Endothelial cell of umbilical vein (primary cell): Measurements from ENCODE around the gene HABP2.

Source experiments
- EZH2 ChIP-seq: IDR thresholded peaks from 2 replicates; pipeline ENCODE4 v1.6.1; 2012; ENCODE audit warnings: borderline replicate concordance, low read depth, mild to moderate bottlenecking, moderate library complexity, low read length, inconsistent platforms; ENCODE audit not compliant: severe bottlenecking
- MAX ChIP-seq: IDR thresholded peaks from 2 replicates; pipeline ENCODE4 v1.6.1; 2011; ENCODE audit not compliant: insufficient read depth, insufficient read length
- POLR2A ChIP-seq: IDR thresholded peaks from 2 replicates; pipeline ENCODE4 v1.6.1; 2012; ENCODE audit warnings: low read depth, mild to moderate bottlenecking, control low read depth, low read length
- POLR2AphosphoS5 ChIP-seq: IDR thresholded peaks from 2 replicates; pipeline ENCODE4 v1.6.1; 2012; ENCODE audit warnings: low read depth, mild to moderate bottlenecking, control low read depth, low read length, moderate library complexity; ENCODE audit not compliant: insufficient read depth
- TF ChIP-seq, protein P1 (sequence below), 2 donors: IDR thresholded peaks; 1 replicate in 1 of 2; 2 replicates in 1 of 2; pipeline ENCODE4 v1.5.1; 2011; ENCODE audit warnings: low read length in 2 of 2, mild to moderate bottlenecking in 2 of 2, moderate library complexity in 2 of 2, control low read depth in 1 of 2, inconsistent platforms in 1 of 2, low read depth in 1 of 2; ENCODE audit not compliant: insufficient read depth in 1 of 2; ENCODE audit errors: extremely low read depth in 1 of 2

- TF ChIP-seq EZH2 (no peak), MAX (no peak), POLR2A (no peak), POLR2AphosphoS5 (no peak)
- TF ChIP-seq, protein P1, sequence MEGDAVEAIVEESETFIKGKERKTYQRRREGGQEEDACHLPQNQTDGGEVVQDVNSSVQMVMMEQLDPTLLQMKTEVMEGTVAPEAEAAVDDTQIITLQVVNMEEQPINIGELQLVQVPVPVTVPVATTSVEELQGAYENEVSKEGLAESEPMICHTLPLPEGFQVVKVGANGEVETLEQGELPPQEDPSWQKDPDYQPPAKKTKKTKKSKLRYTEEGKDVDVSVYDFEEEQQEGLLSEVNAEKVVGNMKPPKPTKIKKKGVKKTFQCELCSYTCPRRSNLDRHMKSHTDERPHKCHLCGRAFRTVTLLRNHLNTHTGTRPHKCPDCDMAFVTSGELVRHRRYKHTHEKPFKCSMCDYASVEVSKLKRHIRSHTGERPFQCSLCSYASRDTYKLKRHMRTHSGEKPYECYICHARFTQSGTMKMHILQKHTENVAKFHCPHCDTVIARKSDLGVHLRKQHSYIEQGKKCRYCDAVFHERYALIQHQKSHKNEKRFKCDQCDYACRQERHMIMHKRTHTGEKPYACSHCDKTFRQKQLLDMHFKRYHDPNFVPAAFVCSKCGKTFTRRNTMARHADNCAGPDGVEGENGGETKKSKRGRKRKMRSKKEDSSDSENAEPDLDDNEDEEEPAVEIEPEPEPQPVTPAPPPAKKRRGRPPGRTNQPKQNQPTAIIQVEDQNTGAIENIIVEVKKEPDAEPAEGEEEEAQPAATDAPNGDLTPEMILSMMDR (IDR thresholded peaks at IDR 0.05; ENCODE audit: extremely low read depth in 1 of 2, insufficient read depth in 1 of 2, low read depth in 1 of 2, low read length in 2 of 2), result no peak
These were observed 9.2 kb downstream of the HABP2 start for GRCh38 chr10:113562069-113562468.
